ENCODE data around the gene PRR20G.

Gene PRR20G

DNA sequence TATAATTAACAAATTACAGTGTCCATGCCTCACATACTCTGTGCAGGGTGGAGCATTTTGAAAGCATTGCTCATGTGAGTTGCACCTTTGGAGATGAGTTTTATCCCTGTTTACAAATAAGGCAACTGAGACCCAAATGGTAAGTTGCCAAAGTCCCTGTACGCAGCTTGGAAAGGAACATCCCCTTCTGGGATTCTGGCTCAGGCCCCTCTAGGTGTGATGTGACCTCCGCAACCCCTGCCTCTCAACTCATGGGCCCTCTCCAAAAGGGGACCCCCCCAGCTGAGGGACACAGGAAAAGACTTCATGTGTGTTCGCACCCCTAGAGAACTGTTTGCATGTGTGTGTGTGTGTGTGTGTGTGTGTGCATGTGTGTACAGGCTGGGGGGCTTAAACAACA is 25.3 kb downstream of the PRR20G start:
- DNase-seq: no peak

DNA sequence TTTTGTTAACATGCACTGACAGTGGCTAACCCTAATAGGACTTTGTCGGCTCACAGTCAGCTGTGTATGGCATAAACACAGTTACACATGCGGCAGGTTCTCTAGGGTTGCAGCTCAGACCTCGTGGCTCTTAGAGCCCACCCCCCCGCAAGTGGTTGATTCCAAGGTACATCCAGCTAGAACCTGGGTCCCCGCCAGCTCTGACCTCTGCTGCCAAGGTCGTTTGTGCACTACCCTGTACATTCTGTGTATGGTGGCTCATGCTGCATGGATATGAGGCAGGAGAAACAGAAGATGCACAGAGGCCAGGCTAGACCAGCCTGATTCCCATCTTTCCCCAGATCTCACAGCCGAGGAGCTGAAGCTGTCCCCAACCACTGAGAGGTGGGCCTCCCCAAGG is 25.9 kb downstream of the PRR20G start:
- DNase-seq: no peak

GRCh38 chr3:127260826-127261555 is 26.9 kb downstream of the PRR20G start:
- no peak for DNase-seq

- no peak for DNase-seq
Measured at GRCh38 chr3:127260416-127260815, 27.4 kb downstream of the PRR20G start.

GRCh38 chr3:127259882-127260281 is 28.0 kb downstream of the PRR20G start:
- DNase-seq: no peak

DNA sequence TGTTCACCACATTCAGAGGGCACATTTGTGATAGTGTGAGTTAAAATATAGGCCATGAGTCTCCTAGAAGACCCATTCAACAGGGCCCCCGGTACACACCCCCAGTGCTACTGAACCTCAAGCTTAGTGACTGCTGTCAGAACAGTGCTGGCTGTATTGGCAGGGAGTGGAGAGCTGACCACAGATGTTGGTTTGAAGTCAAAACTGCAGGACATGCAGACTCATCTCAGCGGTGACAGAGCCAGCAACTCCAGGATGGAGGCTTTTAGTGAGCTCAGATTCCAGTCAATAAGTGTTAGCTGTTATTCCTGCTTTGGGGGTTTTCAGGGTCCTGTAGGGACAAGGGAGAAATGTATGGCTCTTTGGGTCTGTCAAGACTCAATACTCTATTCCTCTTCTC is 29.1 kb downstream of the PRR20G start:
- DNase-seq: no peak

GRCh38 chr3:127257351-127257750 is 30.5 kb downstream of the PRR20G start:
- DNase-seq: no peak

DNA sequence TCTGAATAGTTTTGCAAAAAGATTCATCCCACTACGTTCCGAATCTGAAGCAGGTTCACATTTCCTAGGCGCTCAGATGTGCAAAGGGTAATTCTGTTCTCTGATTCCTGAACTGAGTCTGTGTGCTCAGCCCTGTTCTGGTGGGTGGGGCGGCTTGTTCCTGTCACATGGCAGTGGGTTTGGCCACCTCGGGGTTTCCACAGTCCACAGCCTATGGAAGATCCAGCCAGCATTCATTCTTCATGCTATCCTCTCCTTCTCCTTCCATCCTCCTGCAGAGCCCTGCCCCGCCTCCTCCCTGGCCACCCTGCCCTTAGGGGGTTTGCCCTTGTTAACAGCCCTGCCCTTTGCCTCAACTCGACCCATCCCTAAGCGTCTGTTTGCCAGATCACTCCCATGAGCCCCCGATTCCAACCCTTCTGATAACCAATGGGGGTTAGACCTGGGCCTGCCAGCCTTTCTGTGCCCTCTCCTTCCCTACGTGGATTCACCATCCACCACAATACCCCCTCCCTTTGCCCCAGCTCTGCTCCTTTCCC is 31.0 kb downstream of the PRR20G start:
- DNase-seq: no peak

GRCh38 chr3:127256138-127256537 is 31.7 kb downstream of the PRR20G start:
- DNase-seq: no peak

GRCh38 chr3:127255516-127255915 is 32.3 kb downstream of the PRR20G start:
- no peak for DNase-seq

GRCh38 chr3:127254730-127255129 is 33.1 kb downstream of the PRR20G start:
- no peak for DNase-seq

DNA sequence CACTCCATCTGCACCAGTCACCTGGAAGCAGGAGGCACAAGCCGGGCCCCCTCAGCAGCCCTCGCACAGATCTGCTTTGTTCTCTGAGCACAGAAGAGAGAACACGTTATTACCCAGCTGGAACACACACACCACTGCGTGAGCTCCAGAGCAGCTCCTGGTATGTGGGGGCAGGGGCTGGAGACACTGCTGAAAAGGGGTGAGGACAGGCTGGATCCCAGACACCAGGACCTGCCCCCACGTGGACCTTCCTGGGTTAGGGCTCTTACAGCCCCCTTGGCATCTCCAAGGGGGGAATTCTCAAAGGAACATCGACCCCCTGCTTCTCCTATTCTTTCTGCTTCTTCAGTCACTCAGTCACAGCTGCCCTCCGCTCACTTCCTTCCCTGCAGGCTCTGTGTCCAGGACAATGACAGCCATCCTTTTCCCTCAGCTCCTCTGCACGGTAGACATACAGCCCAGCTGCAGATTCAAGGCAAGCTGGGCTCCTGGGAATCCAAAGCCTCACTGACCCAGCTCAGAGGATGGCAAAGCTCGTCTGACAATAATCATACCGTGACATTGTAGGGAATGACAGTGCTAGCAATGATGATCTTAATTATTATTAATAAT is 33.7 kb downstream of the PRR20G start:
- DNase-seq: no peak

- no peak for DNase-seq
Measured at GRCh38 chr3:127253491-127253890, 34.4 kb downstream of the PRR20G start.

GRCh38 chr3:127252446-127252845 is 35.4 kb downstream of the PRR20G start:
- DNase-seq: no peak

DNA sequence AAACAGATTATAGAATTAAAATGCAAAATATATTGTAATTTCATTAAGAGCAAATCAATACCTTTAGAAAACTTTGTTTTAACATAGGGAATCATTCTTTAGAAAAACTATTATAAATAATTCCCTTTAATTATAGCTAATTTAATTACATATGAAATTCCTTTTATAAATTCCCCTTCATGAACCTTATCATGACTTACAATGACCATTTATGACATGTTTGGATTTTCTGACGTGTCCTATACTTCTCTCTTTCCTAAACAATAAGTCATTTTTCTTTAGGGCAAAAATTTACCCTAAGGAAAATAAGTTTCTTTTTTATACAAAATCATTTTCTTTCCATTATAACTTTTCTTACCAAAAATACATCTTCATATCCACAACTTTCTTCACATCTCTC is 37.8 kb downstream of the PRR20G start:
- DNase-seq: no peak

- no peak for DNase-seq
Measured at GRCh38 chr3:127247292-127247691, 40.6 kb downstream of the PRR20G start.

DNA sequence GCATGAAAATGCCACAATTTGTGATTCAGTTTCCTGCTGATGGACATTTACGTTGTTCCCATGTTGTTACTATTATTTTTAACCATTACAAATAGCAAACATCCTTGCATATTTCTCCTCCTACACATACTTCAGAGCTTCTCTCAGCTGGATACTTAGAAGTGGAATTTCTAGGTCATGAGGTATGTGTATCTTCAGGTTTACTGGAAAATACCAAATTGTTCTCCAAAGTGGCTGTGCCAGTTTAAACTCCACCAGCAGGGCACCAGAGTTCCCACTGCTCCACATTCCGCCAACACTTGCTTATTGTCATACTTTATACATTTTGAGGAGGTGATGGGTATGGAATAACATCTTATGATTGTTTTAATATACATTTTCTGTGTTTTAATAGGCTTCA is 49.2 kb downstream of the PRR20G start:
- no peak for DNase-seq

GRCh38 chr3:127237835-127238234 is 50.0 kb downstream of the PRR20G start:
- DNase-seq: no peak

GRCh38 chr3:127235706-127236105 is 52.1 kb downstream of the PRR20G start:
- no peak for DNase-seq

DNA sequence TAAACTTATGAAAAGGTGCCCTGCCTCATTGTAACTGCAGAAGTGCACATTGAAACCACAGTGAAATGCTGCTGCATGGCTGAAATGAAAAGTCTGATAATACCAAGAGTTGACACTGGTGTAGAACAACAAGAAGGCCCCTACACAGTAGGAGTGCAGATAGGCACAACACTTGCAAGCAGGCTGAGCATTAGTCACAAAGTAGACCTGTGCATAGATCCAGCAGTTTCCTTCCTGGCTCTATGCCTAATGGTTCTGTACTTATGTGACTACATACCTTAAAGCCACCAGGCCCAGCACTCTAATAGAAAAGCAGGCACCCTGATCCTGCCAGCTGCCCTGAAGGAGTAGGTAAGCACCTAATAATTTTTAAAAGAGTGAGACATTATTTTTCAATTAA is 53.1 kb downstream of the PRR20G start:
- no peak for DNase-seq

All from HCEC 1CT (cell line).